DOHH2 (cell line): ENCODE measurements around the gene EFNA5.

Source experiments
- H3F3A ChIP-seq: fragments of 200-600 bp; sonication (generic), shearing (Covaris generic); 2 replicates; pipeline ENCODE4 v1.6.0; 2016; ENCODE audit warnings: antibody characterized with exemption, mild to moderate bottlenecking; ENCODE audit not compliant: control insufficient read depth, insufficient read depth
- H3K27ac ChIP-seq: fragments of 200-600 bp; sonication (generic); 2 replicates; pipeline ENCODE4 v1.5.1; 2014; ENCODE audit warnings: low read depth, mild to moderate bottlenecking, low read length, moderate library complexity
- H3K27me3 ChIP-seq: fragments of 200-600 bp; sonication (generic); 2 replicates; pipeline ENCODE4 v1.6.1; 2014; ENCODE audit warnings: mild to moderate bottlenecking, low read length, mixed read lengths; ENCODE audit not compliant: control insufficient read depth
- H3K36me3 ChIP-seq: fragments of 200-600 bp; sonication (generic); 2 replicates; pipeline ENCODE4 v1.6.1; 2014; ENCODE audit warnings: mild to moderate bottlenecking, low read length, moderate library complexity, mixed read lengths; ENCODE audit not compliant: control insufficient read depth
- H3K4me1 ChIP-seq: fragments of 200-600 bp; sonication (generic); 2 replicates; pipeline ENCODE4 v1.6.1; 2014; ENCODE audit warnings: mild to moderate bottlenecking, low read length, mixed read lengths; ENCODE audit not compliant: control insufficient read depth
- H3K4me2 ChIP-seq: fragments of 200-600 bp; sonication (generic); 2 replicates; pipeline ENCODE4 v1.6.0; 2014; ENCODE audit warnings: mild to moderate bottlenecking, low read length, moderate library complexity
- H3K4me3 ChIP-seq: fragments of 200-600 bp; sonication (generic); 2 replicates; pipeline ENCODE4 v1.5.1; 2014; ENCODE audit warnings: mild to moderate bottlenecking, low read length, mixed read lengths
- H3K79me2 ChIP-seq: fragments of 200-600 bp; sonication (generic); 2 replicates; pipeline ENCODE4 v1.6.1; 2014; ENCODE audit warnings: mild to moderate bottlenecking, low read length, mixed read lengths; ENCODE audit not compliant: control insufficient read depth
- H3K9me2 ChIP-seq: fragments of 200-600 bp; sonication (generic); replicated peaks from 2 replicates; pipeline ENCODE4 v1.6.1; 2014; ENCODE audit warnings: mild to moderate bottlenecking, low read length, mixed read lengths; ENCODE audit not compliant: control insufficient read depth
- H3K9me3 ChIP-seq: fragments of 200-600 bp; sonication (generic); 2 replicates; pipeline ENCODE4 v1.6.1; 2014; ENCODE audit warnings: antibody characterized with exemption, low read length, mixed read lengths; ENCODE audit not compliant: control insufficient read depth, insufficient read depth
- H4K20me1 ChIP-seq: fragments of 200-600 bp; sonication (generic); 2 replicates; pipeline ENCODE4 v1.6.0; 2014; ENCODE audit warnings: low read depth, mild to moderate bottlenecking, antibody characterized with exemption, low read length, moderate library complexity; ENCODE audit not compliant: control insufficient read depth, insufficient read depth
- EZH2phosphoT487 ChIP-seq: fragments of 200-600 bp; sonication (generic); IDR thresholded peaks from 2 replicates; pipeline ENCODE4 v1.6.1; 2017; ENCODE audit warnings: borderline replicate concordance, mild to moderate bottlenecking, antibody characterized with exemption, low read length, moderate library complexity, mixed read lengths
- TF ChIP-seq, protein P1 (sequence below): fragments of 200-600 bp; sonication (generic); IDR thresholded peaks from one replicate; pipeline ENCODE4 v1.5.1; 2014; ENCODE audit warnings: antibody characterized with exemption, mild to moderate bottlenecking, low read depth, low read length; ENCODE audit not compliant: poor library complexity, severe bottlenecking

EFNA5 gene

DNA sequence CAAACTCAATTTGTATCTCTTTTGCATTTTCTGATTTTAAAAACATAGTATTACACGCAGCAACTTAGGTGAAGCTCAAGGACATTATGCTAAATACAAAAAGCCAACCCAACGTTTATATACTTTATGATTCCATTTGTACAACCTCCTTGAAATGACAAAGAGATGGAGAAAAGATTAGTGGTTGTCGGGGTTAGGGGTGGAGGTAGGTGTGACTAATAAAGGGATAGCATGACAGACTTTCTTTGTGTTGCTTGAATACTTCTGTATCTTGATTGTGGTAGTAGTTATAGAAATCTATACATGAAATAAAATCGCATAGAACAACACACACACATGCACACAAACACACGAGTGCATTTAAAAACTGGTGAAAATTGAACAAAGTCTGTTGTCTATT lies 42.5 kb upstream of the EFNA5 start:
- no peaks in the 10 kb centered on the region for H3K4me1 ChIP-seq
- TF ChIP-seq, protein P1, sequence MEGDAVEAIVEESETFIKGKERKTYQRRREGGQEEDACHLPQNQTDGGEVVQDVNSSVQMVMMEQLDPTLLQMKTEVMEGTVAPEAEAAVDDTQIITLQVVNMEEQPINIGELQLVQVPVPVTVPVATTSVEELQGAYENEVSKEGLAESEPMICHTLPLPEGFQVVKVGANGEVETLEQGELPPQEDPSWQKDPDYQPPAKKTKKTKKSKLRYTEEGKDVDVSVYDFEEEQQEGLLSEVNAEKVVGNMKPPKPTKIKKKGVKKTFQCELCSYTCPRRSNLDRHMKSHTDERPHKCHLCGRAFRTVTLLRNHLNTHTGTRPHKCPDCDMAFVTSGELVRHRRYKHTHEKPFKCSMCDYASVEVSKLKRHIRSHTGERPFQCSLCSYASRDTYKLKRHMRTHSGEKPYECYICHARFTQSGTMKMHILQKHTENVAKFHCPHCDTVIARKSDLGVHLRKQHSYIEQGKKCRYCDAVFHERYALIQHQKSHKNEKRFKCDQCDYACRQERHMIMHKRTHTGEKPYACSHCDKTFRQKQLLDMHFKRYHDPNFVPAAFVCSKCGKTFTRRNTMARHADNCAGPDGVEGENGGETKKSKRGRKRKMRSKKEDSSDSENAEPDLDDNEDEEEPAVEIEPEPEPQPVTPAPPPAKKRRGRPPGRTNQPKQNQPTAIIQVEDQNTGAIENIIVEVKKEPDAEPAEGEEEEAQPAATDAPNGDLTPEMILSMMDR, result no peak
- TF ChIP-seq EZH2phosphoT487, result no peak
- H3K4me2 ChIP-seq, result no peak overlapping the region
- no peak overlapping the region for H3K27ac ChIP-seq
- no peaks in the 10 kb centered on the region for H4K20me1 ChIP-seq
- no peaks in the 10 kb centered on the region for H3K27me3 ChIP-seq
- no peaks in the 10 kb centered on the region for H3F3A ChIP-seq
- no peak overlapping the region for H3K4me3 ChIP-seq
- no peaks in the 10 kb centered on the region for H3K9me3 ChIP-seq
- H3K36me3 ChIP-seq, result no peaks in the 10 kb centered on the region
- H3K79me2 ChIP-seq, result no peaks in the 10 kb centered on the region
- H3K9me2 ChIP-seq, result no peaks in the 10 kb centered on the region

DNA sequence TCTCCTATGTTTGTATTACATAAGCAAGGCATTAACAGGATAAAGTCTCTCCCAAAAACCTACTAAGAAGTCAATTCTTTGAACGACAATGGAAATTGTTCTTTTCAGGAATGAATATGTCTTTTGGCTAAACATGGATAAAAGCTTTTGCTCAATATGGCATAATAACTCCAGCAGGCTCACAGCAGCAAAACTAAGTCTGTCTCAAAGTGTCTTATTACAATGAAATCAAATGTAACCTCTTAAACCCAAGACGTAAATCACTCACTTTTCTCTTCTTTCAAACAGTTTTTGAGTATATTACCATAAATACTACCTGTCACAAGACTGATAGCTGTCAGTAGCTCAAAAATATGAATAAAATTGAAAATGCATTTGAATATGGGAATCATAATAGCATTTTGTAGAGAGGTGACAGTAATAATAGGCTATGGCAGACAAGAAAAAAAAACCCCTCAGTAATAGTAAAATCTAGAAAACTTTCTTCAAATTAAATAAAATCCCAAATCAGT lies 41.7 kb upstream of the EFNA5 start:
- Histone ChIP-seq H3K9me2 (no peaks in the 10 kb centered on the region), H3K4me1 (no peaks in the 10 kb centered on the region), H3K4me3 (no peak overlapping the region), H3K9me3 (no peaks in the 10 kb centered on the region), H3K79me2 (no peaks in the 10 kb centered on the region), H3K4me2 (no peak overlapping the region), H3K36me3 (no peaks in the 10 kb centered on the region), H3F3A (no peaks in the 10 kb centered on the region), H3K27ac (no peak overlapping the region), H4K20me1 (no peaks in the 10 kb centered on the region), H3K27me3 (no peaks in the 10 kb centered on the region)
- TF ChIP-seq, protein P1, result no peak
- TF ChIP-seq EZH2phosphoT487, result no peak

DNA sequence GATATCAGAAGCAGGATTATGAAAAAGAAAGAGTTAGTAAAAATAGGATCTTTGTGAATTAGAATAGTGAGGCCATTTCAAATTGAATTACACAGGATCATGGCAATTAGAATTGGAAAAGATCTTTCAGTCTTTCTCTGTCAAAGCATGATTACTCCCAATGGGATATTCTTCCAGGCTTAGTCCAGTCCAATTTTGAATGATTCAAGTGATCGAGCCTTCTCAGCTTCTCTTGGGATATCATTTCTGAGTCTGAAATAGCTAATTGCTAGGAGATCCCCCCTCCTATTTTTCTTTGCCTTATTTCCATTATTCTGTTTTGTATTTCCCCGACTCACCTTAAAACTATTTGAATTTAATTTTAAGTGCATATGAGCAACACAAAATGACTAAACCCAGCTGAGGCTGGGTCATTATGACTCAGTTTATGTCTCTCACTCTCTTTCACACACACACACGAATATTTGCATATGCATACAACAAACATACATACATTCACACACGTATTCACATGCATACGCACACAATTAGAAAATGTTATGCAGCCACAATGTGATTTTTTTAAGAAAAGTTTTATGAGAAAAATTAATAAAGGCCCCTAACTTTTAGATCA lies 34.8 kb upstream of the EFNA5 start:
- Histone ChIP-seq H3F3A (no peaks in the 10 kb centered on the region), H3K9me2 (no peaks in the 10 kb centered on the region), H3K27ac (no peak overlapping the region), H3K4me2 (no peak overlapping the region), H3K79me2 (no peaks in the 10 kb centered on the region), H3K9me3 (no peaks in the 10 kb centered on the region), H3K36me3 (no peaks in the 10 kb centered on the region), H3K4me1 (no peaks in the 10 kb centered on the region), H3K27me3 (no peaks in the 10 kb centered on the region), H4K20me1 (no peaks in the 10 kb centered on the region), H3K4me3 (no peak overlapping the region)
- TF ChIP-seq, protein P1, result no peak
- no peak for TF ChIP-seq EZH2phosphoT487
